HG03378 (cell line): ENCODE data around the gene MAD2L1BP.
"Not testable (repeated sequence)": the region's sequence is repeated elsewhere in the genome, so short reads cannot be mapped to it uniquely, and the experiment has no call there.

Source experiments
- ATAC-seq: cut with Tn5 transposase; IDR thresholded peaks from one replicate; pipeline ENCODE4 v1.9.1; 2021; ENCODE audit warnings: mild to moderate bottlenecking, moderate library complexity; ENCODE audit not compliant: unreplicated experiment

MAD2L1BP gene

GRCh38 chr6:43635387-43636307 is at the start of gene MAD2L1BP:
MAD2L1BP (plus strand) TSS chr6:43635840; CDS start chr6:43635876, 36 bp downstream.
- ATAC-seq: peak; percentile 58

DNA sequence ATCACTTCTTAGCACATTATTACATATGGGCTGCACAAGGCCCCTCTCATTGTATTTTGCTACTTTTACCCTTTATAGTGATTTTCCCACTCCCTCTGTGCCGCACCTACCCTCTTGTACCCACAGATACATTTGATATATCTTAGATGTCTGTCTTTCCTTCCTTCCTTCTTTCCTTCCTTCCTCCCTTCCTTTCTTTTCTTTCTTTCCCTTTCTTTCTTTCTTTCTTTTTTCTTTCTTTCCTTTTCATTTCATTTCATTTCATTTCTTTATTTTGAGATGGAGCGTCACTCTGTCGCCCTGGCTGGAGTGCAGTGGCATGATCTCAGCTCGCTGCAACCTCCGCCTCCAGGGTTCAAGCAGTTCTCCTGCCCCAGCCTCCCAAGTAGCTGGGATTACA is 47.4 kb upstream of the MAD2L1BP start:
- ATAC-seq: no peak

DNA sequence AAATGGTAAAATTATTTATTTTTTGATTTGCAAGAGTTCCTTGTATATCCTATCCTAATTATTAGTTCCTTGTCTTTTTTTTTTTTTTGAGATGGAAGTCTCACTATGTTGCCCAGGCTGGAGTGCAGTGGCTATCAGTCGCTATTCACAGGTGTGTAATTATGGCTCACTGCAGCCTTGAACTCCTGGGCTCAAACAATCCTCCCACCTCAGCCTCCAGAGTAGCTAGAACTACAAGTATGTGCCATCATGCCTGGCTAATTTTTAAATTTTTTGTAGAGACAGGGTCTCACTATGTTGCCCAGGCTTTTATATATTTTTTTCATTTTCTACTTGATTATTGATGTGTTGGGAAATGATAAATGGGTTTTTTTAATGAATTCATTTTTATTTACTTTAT is 46.1 kb upstream of the MAD2L1BP start:
- not testable (repeated sequence) for ATAC-seq

GRCh38 chr6:43593938-43594337 is 41.7 kb upstream of the MAD2L1BP start:
- ATAC-seq: no peak

GRCh38 chr6:43600595-43600994 is 35.0 kb upstream of the MAD2L1BP start:
- ATAC-seq: no peak

DNA sequence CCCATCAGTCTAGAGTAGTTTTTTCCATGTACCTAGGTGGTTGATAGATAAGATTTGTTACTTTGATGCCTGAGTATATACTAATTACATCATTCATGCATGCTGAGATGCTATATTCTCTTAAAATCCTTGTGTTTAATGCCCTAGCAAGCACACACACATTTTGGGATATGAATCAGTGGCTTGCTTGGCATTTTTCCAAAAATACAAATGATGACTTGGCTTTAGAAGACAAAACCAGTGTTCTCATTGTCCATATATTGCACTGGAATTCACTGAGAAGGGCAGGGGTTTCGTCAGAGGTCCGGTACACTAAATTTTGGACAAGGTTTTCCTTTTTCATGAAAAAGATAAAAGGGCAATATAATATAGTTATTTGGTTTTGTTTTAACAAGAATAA is 31.5 kb upstream of the MAD2L1BP start:
- ATAC-seq: no peak

GRCh38 chr6:43606019-43606418 is 29.6 kb upstream of the MAD2L1BP start:
- ATAC-seq: no peak

DNA sequence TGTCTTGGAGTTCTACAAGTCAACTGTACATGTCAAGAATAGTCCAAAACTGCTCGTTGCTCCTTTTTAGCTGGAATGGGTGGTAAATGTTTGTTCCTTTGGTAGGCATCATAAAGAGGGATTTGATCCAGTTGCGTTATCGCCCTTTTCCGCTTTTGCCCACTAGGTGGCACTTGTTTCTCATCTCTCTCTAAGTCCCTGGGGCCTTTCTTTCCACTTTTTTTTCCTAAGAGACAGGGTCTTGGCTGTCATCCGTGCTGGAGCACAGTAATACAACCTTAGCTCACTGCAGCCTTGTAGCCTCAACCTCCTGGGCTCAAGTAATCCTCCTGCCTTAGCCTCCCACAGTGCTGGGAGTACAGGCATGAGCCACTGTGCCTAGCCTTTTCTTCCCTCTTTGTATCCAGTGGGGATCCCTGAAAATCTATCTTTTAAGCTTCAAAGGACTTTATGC is 27.3 kb upstream of the MAD2L1BP start:
- ATAC-seq: no peak

GRCh38 chr6:43608807-43609206 is 26.8 kb upstream of the MAD2L1BP start:
- no peak for ATAC-seq

DNA sequence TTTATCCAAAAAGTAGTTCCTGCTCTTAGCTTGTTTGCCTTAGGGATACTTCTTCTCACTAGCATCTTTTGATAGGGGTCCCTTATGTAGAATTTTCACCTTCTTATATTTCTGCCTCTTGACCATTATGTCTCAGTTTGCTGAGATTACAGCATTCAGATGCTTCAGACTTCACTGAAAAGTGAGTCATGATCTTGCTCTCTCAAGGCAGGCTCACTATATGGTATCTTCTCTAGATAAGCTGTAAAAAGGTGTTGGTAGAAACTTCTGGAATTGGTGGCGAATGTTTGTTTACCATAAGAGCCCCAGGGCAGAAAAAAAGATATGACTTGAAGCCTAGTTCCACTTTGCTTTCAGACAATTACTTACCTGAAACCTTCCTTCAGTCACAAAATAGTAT is 26.2 kb upstream of the MAD2L1BP start:
- ATAC-seq: no peak

DNA sequence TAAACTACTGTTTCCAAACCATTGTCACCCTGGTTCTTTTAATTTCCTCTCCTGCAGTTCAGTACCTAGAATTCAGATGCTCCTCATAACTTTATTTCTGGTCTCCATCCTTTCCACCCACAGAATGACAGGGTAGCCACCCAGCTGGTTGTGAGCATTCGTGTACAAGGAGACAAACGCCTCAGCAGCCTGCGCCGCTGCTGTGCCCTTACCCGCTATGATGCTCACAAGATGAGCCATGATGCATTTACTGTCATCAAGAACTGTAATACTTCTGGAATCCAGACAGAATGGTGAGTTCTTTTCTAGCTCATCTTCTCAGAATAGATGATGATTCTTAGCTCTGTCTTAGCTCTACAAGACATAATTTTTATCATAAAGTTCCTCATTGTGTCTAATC is 25.2 kb upstream of the MAD2L1BP start:
- no peak for ATAC-seq

DNA sequence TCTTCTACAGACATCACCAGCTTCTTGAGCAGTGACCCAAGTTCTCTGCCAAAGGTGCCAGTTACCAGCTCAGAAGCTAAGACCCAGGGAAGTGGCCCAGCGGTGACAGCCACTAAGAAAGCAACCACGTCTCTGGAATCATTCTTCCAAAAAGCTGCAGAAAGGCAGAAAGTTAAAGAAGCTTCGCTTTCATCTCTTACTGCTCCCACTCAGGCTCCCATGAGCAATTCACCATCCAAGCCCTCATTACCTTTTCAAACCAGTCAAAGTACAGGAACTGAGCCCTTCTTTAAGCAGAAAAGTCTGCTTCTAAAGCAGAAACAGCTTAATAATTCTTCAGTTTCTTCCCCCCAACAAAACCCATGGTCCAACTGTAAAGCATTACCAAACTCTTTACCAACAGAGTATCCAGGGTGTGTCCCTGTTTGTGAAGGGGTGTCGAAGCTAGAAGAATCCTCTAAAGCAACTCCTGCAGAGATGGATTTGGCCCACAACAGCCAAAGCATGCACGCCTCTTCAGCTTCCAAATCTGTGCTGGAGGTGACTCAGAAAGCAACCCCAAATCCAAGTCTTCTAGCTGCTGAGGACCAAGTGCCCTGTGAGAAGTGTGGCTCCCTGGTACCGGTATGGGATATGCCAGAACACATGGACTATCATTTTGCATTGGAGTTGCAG is 21.8 kb upstream of the MAD2L1BP start:
- no peak for ATAC-seq

DNA sequence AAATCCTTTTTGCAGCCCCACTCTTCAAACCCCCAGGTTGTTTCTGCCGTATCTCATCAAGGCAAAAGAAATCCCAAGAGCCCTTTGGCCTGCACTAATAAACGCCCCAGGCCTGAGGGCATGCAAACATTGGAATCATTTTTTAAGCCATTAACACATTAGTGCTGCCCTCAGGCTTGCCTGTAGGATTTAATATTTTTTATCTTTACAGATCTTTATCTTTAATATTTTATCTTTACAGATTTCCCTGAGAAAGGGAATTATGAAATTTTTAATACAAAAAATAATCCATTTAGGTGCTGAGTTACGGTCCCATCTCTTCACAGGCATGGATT is 21.3 kb upstream of the MAD2L1BP start:
- ATAC-seq: no peak

GRCh38 chr6:43616725-43617472 is 18.7 kb upstream of the MAD2L1BP start:
- ATAC-seq: no peak

DNA sequence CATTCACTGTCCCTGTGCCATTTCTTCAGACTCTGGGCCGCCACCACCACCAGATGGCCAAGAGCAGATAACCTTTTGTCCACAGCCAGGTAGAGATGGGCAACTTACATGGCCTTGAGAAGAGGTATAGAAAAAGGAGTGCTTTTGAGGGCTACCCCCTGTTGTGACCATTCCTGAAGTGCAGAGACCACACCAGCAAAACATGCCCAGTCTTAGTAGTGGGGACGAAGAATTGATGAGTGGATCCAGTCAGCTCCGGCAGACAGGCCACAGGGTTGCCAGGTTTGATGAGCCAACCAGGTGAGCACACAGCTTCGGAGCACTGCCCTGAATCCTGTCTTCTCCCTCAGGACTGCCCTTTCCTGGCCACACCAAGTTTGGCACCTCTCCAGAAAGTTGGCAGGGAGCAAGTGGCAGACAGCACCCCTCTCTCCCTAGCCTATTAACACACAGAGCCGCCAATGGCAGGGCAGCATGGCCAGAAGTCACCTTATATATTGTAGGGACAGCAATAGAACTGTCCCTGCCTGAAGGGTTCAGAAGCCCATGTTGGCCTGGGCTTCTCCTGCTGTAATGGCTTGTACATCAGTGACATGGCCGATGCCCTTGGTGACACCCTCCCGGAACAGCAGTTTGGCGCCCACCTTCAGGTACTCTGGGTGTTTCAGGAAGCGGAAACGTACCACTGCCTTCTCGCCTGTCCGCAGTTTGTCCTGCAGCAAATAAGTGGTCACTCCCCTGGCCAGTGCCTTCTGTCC is 14.4 kb upstream of the MAD2L1BP start:
- ATAC-seq: no peak

- ATAC-seq: no peak
Observed at GRCh38 chr6:43621836-43622180, 13.8 kb upstream of the MAD2L1BP start.

DNA sequence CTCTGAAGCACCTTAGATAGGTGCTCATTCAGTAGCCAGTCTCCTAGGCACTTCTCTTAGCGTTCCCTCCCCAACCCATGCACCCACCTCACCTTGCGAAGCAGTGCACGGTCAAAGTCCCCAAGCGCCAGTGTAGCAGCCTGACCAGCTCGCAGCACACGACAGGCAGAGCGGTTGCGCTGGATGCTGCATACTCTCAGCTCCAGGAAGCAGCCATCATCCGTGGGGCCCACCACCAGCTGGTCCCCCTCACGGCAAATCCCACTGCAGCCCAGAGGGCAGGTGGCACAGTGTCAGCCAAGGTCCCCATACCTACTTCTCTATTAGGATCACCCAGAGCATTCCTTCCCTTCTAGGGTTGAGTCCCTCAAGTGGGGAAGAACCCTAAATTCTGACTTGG is 13.1 kb upstream of the MAD2L1BP start:
- no peak for ATAC-seq

GRCh38 chr6:43623880-43624785 is 11.5 kb upstream of the MAD2L1BP start:
- ATAC-seq: no peak

- no peak for ATAC-seq
Observed at GRCh38 chr6:43624786-43625288, 10.8 kb upstream of the MAD2L1BP start.
